ENCODE measurements around the gene CACNA1C. TPM values are rescaled to one million over a fixed set of nuclear protein-coding genes. Genes with fewer than 3 reads are reported as not detected.

Gene CACNA1C
- polyA plus RNA-seq, 1 of the 3 experiments (the other 2 are of a cell fraction) = 1.5 TPM

DNA sequence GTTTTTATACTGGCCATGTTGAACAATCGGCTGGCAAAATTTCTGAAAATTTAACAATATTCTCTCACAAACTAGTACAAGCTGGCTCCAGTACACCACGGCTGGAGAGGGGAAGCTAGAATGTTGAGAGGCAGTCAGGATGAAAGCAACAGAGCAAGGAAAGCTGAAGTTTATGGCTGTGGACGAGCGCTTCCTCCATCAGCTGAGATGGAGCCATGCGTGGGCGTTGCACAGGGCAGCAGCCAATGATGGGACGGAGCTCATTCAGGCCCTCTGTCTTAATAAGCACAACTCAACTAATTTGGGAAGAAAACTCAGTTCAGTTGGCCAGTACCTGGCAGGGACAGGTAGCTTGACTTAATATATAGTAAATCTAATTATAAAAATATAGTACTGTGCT, 34.4 kb upstream of the CACNA1C start:
- WGBS (ENCODE audit: low lambda C conversion rate) = 79% methylated on average over 7 of the region's 7 CpGs
- CTCF ChIA-PET = interaction anchor here (1.0 to 3.9 kb wide), 9 partner anchors 9 to 565 kb away, joined by 3 to 19 read pairs (median 5); partner anchors contain the start of gene DCP1B

DNA sequence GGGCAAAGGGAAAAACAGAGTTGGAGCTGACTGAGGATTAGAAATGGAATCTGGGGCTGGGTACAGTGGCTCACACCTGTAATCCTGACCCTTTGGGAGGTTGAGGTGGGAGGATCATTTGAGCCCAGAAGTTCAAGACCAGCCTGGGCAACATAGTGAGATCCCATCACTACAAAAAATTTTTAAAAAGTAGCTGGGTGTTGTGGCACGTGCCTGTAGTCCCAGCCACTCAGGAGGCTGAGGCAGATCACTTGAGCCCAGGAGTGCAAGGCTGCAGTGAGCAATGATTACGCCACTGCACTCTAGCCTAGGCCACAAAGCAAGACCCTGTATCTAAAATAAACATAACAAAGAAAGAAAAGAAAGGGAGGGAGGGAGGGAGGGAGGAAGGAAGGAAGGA, 33.7 kb upstream of the CACNA1C start:
- H3K36me3 ChIP-seq (replicated peaks in 1 of 2; ENCODE audit: control insufficient read depth in 1 of 2, insufficient read depth in 2 of 2, low read length in 1 of 2) = no peaks in the 10 kb centered on the region
- 43% methylated on average over 2 of the region's 2 CpGs for WGBS (ENCODE audit: low lambda C conversion rate)
- H4K20me1 ChIP-seq (ENCODE audit: insufficient read depth) = no peaks in the 10 kb centered on the region
- TF ChIP-seq RAD21 (IDR thresholded peaks at IDR 0.05; ENCODE audit: low read length) (no peak), EP300 (IDR thresholded peaks at IDR 0.05; ENCODE audit: borderline replicate concordance in 1 of 2, low read depth in 1 of 2, low read length in 1 of 2) (no peak), ELF1 (IDR thresholded peaks at IDR 0.05) (no peak), SMC3 (IDR thresholded peaks at IDR 0.05; ENCODE audit: low read depth, low read length) (no peak)
- H3K4me3 ChIP-seq (ENCODE audit: low read depth in 2 of 2, low read length in 1 of 2) = no peak overlapping the region
- no peaks in the 10 kb centered on the region for H3K9me2 ChIP-seq
- H3K9ac ChIP-seq = no peak overlapping the region
- H3K4me1 ChIP-seq (ENCODE audit: control insufficient read depth in 1 of 2, insufficient read depth in 2 of 2, low read depth in 1 of 2, low read length in 1 of 2) = peaks cover 0 to 30% of the 10 kb centered on the region in 2 experiments; a peak in 2 of 4 replicates
- H3K4me2 ChIP-seq = no peak overlapping the region
- no peaks in the 10 kb centered on the region for H3K9me3 ChIP-seq
- ChIA-PET POLR2A (no interaction called here), CTCF (interaction anchor here (0.9 to 3.2 kb wide), 6 partner anchors 8 to 564 kb away, joined by 3 to 19 read pairs (median 4); no protein-coding TSS in a partner anchor)
- no peak for DNase-seq
- no peaks in the 10 kb centered on the region for H3K79me2 ChIP-seq (ENCODE audit: insufficient read depth)
- peaks cover 6% of the 10 kb centered on the region; the same call in 1 of the 2 replicates for H3K27me3 ChIP-seq (ENCODE audit: insufficient read depth)
- no peak overlapping the region for H2AFZ ChIP-seq (ENCODE audit: low read depth)
- H3F3A ChIP-seq (replicated peaks; ENCODE audit: insufficient read depth) = no peaks in the 10 kb centered on the region
- no peak overlapping the region for H3K27ac ChIP-seq (ENCODE audit: low read depth in 2 of 2, low read length in 1 of 2)

More for the DNA sequence above, 34.4 kb upstream of the CACNA1C start:
- Histone ChIP-seq H3K9me3 (no peaks in the 10 kb centered on the region), H3K4me1 (ENCODE audit: control insufficient read depth in 1 of 2, insufficient read depth in 2 of 2, low read depth in 1 of 2, low read length in 1 of 2) (peaks cover 0 to 37% of the 10 kb centered on the region in 2 experiments; a peak in 2 of 4 replicates), H3K27me3 (ENCODE audit: insufficient read depth) (no peaks in the 10 kb centered on the region; the same call in 1 of the 2 replicates), H3K36me3 (replicated peaks in 1 of 2; ENCODE audit: control insufficient read depth in 1 of 2, insufficient read depth in 2 of 2, low read length in 1 of 2) (no peaks in the 10 kb centered on the region), H2AFZ (ENCODE audit: low read depth) (no peak overlapping the region), H3K4me3 (ENCODE audit: low read depth in 2 of 2, low read length in 1 of 2) (no peak overlapping the region), H3K4me2 (no peak overlapping the region), H3F3A (replicated peaks; ENCODE audit: insufficient read depth) (no peaks in the 10 kb centered on the region), H3K9me2 (no peaks in the 10 kb centered on the region), H3K27ac (ENCODE audit: low read depth in 2 of 2, low read length in 1 of 2) (no peak overlapping the region), H4K20me1 (ENCODE audit: insufficient read depth) (no peaks in the 10 kb centered on the region), H3K9ac (no peak overlapping the region), H3K79me2 (ENCODE audit: insufficient read depth) (no peaks in the 10 kb centered on the region)
- POLR2A ChIA-PET = interaction anchor here (1.0 kb wide), 1 partner anchor 14 kb away, joined by 4 read pairs; the partner anchor contains the start of gene DCP1B
- no peak for DNase-seq
- no peak for TF ChIP-seq CHD2 (IDR thresholded peaks at IDR 0.05; ENCODE audit: low read length, partially characterized antibody)

DNA sequence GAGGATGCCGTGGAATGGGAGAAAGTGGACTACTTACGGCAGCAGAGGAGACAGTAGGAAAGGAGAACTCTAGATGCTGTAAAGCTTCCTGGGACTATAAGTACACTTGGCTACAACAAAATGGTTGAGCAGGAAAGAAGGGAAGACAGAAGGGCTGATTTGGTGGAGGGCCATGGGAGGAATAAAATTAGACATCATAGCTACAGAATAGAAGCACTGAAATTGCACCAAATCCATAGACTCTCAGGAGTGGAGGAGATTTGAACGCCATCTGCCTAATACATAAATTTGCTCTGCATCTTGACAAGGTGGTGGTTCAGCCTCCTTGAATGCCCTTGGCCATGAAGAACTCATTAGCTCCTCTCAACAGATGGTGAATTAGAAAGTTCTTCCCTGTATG, 32.3 kb upstream of the CACNA1C start:
- peaks cover 0 to 16% of the 10 kb centered on the region in 2 experiments; a peak in 2 of 4 replicates for H3K4me1 ChIP-seq (ENCODE audit: control insufficient read depth in 1 of 2, insufficient read depth in 2 of 2, low read depth in 1 of 2, low read length in 1 of 2)
- H3K27me3 ChIP-seq (ENCODE audit: insufficient read depth) = peaks cover 15% of the 10 kb centered on the region
- no peak overlapping the region for H3K4me3 ChIP-seq (ENCODE audit: low read depth in 2 of 2, low read length in 1 of 2)
- no peaks in the 10 kb centered on the region for H4K20me1 ChIP-seq (ENCODE audit: insufficient read depth)
- no peak overlapping the region for H2AFZ ChIP-seq (ENCODE audit: low read depth)
- H3K9me2 ChIP-seq = no peaks in the 10 kb centered on the region
- POLR2A ChIA-PET = no interaction called here
- H3K79me2 ChIP-seq (ENCODE audit: insufficient read depth) = no peaks in the 10 kb centered on the region
- H3K27ac ChIP-seq (ENCODE audit: low read depth in 2 of 2, low read length in 1 of 2) = no peak overlapping the region
- CTCF ChIA-PET = interaction anchor here (1.2 to 2.0 kb wide), 3 partner anchors 14 to 563 kb away, joined by 4 to 9 read pairs (median 5); no protein-coding TSS in a partner anchor
- no peak for DNase-seq
- 78% methylated on average over 3 of the region's 3 CpGs for WGBS (ENCODE audit: low lambda C conversion rate)
- no peaks in the 10 kb centered on the region for H3F3A ChIP-seq (replicated peaks; ENCODE audit: insufficient read depth)
- no peak overlapping the region for H3K9ac ChIP-seq
- H3K9me3 ChIP-seq = no peaks in the 10 kb centered on the region
- no peaks in the 10 kb centered on the region for H3K36me3 ChIP-seq (replicated peaks in 1 of 2; ENCODE audit: control insufficient read depth in 1 of 2, insufficient read depth in 2 of 2, low read length in 1 of 2)
- no peak overlapping the region for H3K4me2 ChIP-seq
- no peak for TF ChIP-seq NRF1 (IDR thresholded peaks at IDR 0.05; ENCODE audit: low read depth, low read length)
- TF ChIP-seq RAD21 (IDR thresholded peaks at IDR 0.05; ENCODE audit: low read length) = no peak
- TF ChIP-seq, protein P1, sequence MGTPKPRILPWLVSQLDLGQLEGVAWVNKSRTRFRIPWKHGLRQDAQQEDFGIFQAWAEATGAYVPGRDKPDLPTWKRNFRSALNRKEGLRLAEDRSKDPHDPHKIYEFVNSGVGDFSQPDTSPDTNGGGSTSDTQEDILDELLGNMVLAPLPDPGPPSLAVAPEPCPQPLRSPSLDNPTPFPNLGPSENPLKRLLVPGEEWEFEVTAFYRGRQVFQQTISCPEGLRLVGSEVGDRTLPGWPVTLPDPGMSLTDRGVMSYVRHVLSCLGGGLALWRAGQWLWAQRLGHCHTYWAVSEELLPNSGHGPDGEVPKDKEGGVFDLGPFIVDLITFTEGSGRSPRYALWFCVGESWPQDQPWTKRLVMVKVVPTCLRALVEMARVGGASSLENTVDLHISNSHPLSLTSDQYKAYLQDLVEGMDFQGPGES (IDR thresholded peaks at IDR 0.05; ENCODE audit: low read depth, low read length) = no peak
- TF ChIP-seq, protein P2, sequence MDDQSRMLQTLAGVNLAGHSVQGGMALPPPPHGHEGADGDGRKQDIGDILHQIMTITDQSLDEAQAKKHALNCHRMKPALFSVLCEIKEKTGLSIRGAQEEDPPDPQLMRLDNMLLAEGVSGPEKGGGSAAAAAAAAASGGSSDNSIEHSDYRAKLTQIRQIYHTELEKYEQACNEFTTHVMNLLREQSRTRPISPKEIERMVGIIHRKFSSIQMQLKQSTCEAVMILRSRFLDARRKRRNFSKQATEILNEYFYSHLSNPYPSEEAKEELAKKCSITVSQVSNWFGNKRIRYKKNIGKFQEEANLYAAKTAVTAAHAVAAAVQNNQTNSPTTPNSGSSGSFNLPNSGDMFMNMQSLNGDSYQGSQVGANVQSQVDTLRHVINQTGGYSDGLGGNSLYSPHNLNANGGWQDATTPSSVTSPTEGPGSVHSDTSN (IDR thresholded peaks at IDR 0.05) = no peak
- no peak for TF ChIP-seq FOXJ3 (CRISPR knock-in tag; IDR thresholded peaks at IDR 0.05)
- TF ChIP-seq JUND (IDR thresholded peaks at IDR 0.05) = no peak
- no peak for TF ChIP-seq SIN3A (IDR thresholded peaks at IDR 0.05; ENCODE audit: borderline replicate concordance, low read depth, low read length)
